OCI-LY3 (cell line): Measurements from ENCODE around the gene MAP2K1.

Experiments used
- H2AFZ ChIP-seq: fragments of 200-600, 300-600 bp; shearing (Covaris generic); 2 replicates; pipeline ENCODE4 v1.6.0; 2014; ENCODE audit warnings: antibody characterized with exemption, low read depth, low read length
- H3K27ac ChIP-seq: fragments of 200-600, 300-600 bp; sonication (generic); 2 replicates; pipeline ENCODE4 v1.5.1; 2014; ENCODE audit warnings: mild to moderate bottlenecking, low read length, moderate library complexity, mixed read lengths
- H3K27me3 ChIP-seq: fragments of 200-600, 300-600 bp; sonication (generic); 2 replicates; pipeline ENCODE4 v1.6.1; 2014; ENCODE audit warnings: low read depth, low read length, mixed read lengths
- H3K36me3 ChIP-seq: fragments of 200-600, 300-600 bp; sonication (generic); replicated peaks from 2 replicates; pipeline ENCODE3; 2014; ENCODE audit warnings: low read depth, low read length, mixed read lengths
- H3K4me1 ChIP-seq: fragments of 300-600, 200-600 bp; sonication (generic); 2 replicates; pipeline ENCODE4 v1.6.1; 2014; ENCODE audit warnings: low read length, mixed read lengths
- H3K4me2 ChIP-seq: fragments of 200-600, 300-600 bp; sonication (generic); 2 replicates; pipeline ENCODE4 v1.6.1; 2014; ENCODE audit warnings: low read length, mixed read lengths
- H3K4me3 ChIP-seq: fragments of 300-600, 200-600 bp; sonication (generic); 2 replicates; pipeline ENCODE4 v1.5.1; 2014; ENCODE audit warnings: antibody characterized with exemption, mild to moderate bottlenecking, low read length, moderate library complexity
- H3K79me2 ChIP-seq: fragments of 300-600, 200-600 bp; shearing (Covaris generic); 2 replicates; pipeline ENCODE4 v1.6.1; 2014; ENCODE audit warnings: mild to moderate bottlenecking, low read length, mixed read lengths
- H3K9ac ChIP-seq: fragments of 300-600, 200-600 bp; shearing (Covaris generic); 2 replicates; pipeline ENCODE4 v1.6.0; 2014; ENCODE audit warnings: mild to moderate bottlenecking, low read length, moderate library complexity
- H3K9me3 ChIP-seq: fragments of 200-600, 300-600 bp; shearing (Covaris generic); 2 replicates; pipeline ENCODE4 v1.6.1; 2014; ENCODE audit warnings: low read length, mixed read lengths; ENCODE audit not compliant: insufficient read depth
- H4K20me1 ChIP-seq: fragments of 200-600, 300-600 bp; sonication (generic); 2 replicates; pipeline ENCODE4 v1.6.1; 2016; ENCODE audit warnings: low read length, mixed read lengths; ENCODE audit not compliant: insufficient read depth
- CTCF ChIP-seq: fragments of 200-600, 300-600 bp; sonication (generic); IDR thresholded peaks from 2 replicates; pipeline ENCODE4 v1.5.1; 2014; ENCODE audit warnings: antibody characterized with exemption, low read length, low read depth
- EZH2phosphoT487 ChIP-seq: fragments of 200-600 bp; shearing (Covaris generic); IDR thresholded peaks from 2 replicates; pipeline ENCODE4 v1.6.1; 2018; ENCODE audit warnings: antibody characterized with exemption, mixed run types, low read depth

The MAP2K1 gene

GRCh38 chr15:66489179-66489791, 102.6 kb downstream of the MAP2K1 start:
- Histone ChIP-seq H2AFZ (no peak overlapping the region), H3K9me3 (no peaks in the 10 kb centered on the region), H3K4me1 (no peaks in the 10 kb centered on the region), H4K20me1 (no peaks in the 10 kb centered on the region), H3K36me3 (peaks cover 50% of the 10 kb centered on the region), H3K4me2 (no peak overlapping the region), H3K79me2 (no peaks in the 10 kb centered on the region), H3K9ac (no peak overlapping the region), H3K4me3 (no peak overlapping the region), H3K27me3 (no peaks in the 10 kb centered on the region), H3K27ac (no peak overlapping the region)
- TF ChIP-seq CTCF (no peak), EZH2phosphoT487 (no peak)

GRCh38 chr15:66491846-66492245, 105.1 kb downstream of the MAP2K1 start:
- Histone ChIP-seq H3K36me3 (peaks cover 52% of the 10 kb centered on the region), H2AFZ (no peak overlapping the region), H4K20me1 (no peaks in the 10 kb centered on the region), H3K27ac (no peak overlapping the region), H3K79me2 (peaks cover 13% of the 10 kb centered on the region), H3K9ac (no peak overlapping the region), H3K4me1 (peaks cover under 1% of the 10 kb centered on the region), H3K27me3 (no peaks in the 10 kb centered on the region), H3K4me2 (no peak overlapping the region), H3K9me3 (no peaks in the 10 kb centered on the region), H3K4me3 (no peak overlapping the region)
- no peak for TF ChIP-seq CTCF
- TF ChIP-seq EZH2phosphoT487: no peak

- Histone ChIP-seq H2AFZ (no peak overlapping the region), H3K27me3 (no peaks in the 10 kb centered on the region), H3K36me3 (peaks cover 57% of the 10 kb centered on the region), H3K4me2 (no peak overlapping the region), H3K4me1 (peaks cover 8% of the 10 kb centered on the region), H3K79me2 (peaks cover 20% of the 10 kb centered on the region), H3K27ac (no peak overlapping the region), H3K9ac (no peak overlapping the region), H3K4me3 (no peak overlapping the region), H3K9me3 (no peaks in the 10 kb centered on the region), H4K20me1 (peaks cover 13% of the 10 kb centered on the region)
- TF ChIP-seq CTCF (no peak), EZH2phosphoT487 (no peak)
Observed at GRCh38 chr15:66494262-66494661, 107.5 kb downstream of the MAP2K1 start.

- Histone ChIP-seq H3K79me2 (peaks cover 33% of the 10 kb centered on the region), H3K27ac (peak overlapping the region; percentile 44), H2AFZ (0 out of 2 replicates have a peak overlapping the region, but pooled peaks have one; percentile 0), H3K4me3 (peak overlapping the region; percentile 87), H4K20me1 (peaks cover 17% of the 10 kb centered on the region), H3K4me1 (peaks cover 13% of the 10 kb centered on the region), H3K36me3 (peaks cover 76% of the 10 kb centered on the region), H3K27me3 (no peaks in the 10 kb centered on the region), H3K9me3 (no peaks in the 10 kb centered on the region), H3K9ac (peak overlapping the region; percentile 74), H3K4me2 (peak overlapping the region; percentile 88)
- TF ChIP-seq EZH2phosphoT487 (no peak), CTCF (no peak)
Observed at GRCh38 chr15:66496951-66497501, 110.3 kb downstream of the MAP2K1 start.
